SK-N-DZ (cell line): Measurements from ENCODE around the gene ARHGAP19.

Experiments
- small RNA-seq, 2 experiments: library from RNA; depleted of rRNA; stranded (forward); fragments of <200 nt; gene quantifications; one replicate each; pipeline ENCODE3, GENCODE V24; 2014

The ARHGAP19 gene

Small RNAs within 50 kb of the gene (small RNA-seq; reads per million reads assigned to genes)
- 0 reads per million in 2 experiments for gene RF00017
